GM21723 (cell line): ENCODE results near the gene MRTFA.

Source experiments
- ATAC-seq: cut with Tn5 transposase; IDR thresholded peaks from one replicate; pipeline ENCODE4 v1.9.1; 2021; ENCODE audit warnings: mild to moderate bottlenecking, moderate library complexity; ENCODE audit not compliant: unreplicated experiment

MRTFA gene

DNA sequence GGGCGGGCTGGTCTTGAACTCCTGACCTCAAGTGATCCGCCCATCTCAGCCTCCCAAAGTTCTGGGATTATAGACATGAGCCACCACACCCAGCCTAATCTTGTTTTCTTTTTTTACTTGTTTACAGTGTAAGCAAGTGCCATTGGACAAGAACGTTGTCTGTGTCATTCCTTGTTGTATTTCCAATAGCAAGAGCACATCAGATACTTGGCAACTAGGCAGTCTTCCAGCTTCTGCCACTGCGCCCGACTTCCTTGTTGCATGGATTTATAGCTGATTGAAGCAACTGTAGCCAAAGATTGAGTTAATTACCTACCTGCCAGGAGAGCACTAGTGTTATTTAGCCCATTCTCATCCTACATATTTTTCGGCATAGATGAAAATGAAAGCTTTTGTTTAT is 269.2 kb downstream of the MRTFA start:
- no peak for ATAC-seq

DNA sequence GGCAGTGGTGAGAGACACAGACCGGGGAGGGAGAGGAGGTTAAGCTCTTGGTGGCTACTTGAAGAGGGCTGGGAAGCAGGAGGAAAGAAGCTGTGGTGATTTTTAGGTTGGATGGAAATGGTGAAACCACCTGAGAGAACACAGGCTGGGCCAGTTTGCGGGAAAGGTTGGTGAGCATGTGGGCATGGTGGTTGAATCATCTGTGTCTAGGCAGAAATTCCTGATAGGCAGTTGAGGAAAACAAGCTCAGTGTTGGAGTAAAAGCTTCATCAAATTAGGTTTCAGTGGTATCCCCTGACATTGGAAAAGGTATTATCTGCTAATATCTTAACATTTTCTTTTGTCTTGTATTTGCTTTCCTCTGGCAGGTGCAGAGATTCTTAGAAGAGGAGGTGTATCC is 270.5 kb downstream of the MRTFA start:
- no peak for ATAC-seq

DNA sequence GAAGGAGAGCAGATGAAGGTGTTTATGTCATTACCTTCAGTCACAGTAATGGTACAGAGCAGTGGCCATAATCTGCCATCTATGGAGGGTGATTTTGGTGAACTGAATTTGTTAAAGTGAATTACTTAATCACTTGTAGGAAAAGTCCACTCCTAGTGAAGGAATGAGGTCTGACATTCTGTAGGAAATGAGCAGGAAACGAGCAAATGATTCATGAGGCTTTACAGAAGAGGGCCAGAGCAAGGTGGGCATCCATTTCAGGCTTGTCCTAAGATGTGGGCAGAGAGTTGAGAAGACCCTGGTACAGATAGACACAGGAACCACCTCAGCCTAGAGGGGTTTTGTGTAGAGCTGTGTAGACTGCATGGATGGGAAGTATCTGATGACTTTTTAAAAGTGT is 272.1 kb downstream of the MRTFA start:
- no peak for ATAC-seq

DNA sequence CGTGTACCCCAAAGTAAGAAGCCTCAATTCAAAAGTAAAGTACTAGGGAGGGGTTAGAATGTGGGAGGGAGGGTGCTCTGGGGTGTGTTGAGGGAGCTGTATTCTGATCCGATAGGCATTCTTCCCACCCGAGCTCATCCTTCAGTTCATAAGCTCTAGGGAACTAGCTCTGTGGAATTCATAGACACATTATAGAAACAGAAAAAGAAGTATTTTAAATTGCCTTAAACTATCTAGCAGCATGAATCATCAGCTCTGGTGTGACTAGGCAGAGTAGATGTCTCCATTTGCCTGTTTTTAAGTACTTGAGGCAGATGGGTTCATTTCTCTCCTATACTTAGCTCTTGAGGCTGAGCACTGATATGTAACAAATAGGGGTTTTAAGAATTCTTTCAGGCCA is 273.5 kb downstream of the MRTFA start:
- ATAC-seq = no peak

DNA sequence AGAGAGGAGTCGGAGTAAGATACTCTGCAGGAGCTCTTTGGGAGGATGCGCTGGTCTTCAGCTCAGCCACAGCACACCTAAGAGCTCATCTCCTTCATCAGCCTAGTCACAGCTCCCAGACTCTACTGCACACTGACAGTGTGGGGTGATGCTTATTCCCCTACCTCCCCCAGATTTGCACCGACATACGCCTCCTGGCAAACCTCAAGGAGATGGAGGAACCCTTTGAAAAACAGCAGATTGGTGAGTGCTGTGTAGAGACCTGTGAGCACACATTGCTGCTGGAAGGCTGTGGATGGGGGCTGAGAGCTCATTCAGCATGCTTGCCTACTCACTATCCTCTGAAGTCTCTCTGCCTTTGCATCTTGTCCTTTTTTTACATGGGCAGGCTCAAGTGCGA is 275.4 kb downstream of the MRTFA start:
- ATAC-seq = no peak
